NCI-H2081 treated with DMSO at 0.1 percent for 48 hours (cell line): ENCODE measurements around the gene PDE6B.

ENCODE experiments used
- DNase-seq: peaks from one replicate; lab custom pipeline; 2025; lab: John Stamatoyannopoulos, UW

The PDE6B gene

DNA sequence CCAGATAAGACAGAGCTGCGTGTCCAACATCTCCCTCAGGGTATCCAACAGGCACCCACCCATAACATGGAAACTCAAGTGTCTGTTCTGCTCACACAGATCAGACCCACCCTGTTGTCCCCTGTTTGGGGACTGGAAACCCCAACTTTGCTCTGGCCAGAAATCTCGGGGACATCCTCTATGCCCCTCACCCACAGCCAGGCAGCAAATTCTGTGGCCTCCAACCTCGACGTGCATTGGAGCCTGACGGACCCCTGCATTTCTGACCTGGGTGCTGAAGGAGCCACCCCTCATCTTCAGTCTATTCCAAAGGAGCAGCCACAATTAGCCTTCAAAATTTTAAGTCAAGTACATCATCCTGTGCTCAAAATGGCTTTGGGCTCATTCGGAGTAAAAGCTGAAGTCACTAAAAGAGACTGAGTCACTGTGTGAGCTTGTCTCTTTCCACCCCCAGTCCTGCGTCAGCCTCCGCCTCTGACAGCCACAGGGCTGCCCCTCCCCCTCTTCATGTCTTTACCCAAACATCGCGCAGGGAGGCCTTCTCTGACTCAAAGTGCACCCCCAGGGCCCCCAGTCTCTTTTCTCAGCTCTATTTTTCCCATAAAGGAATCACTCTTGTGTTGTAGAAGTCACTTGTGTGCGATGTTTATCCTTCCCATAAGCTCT, 24.4 kb upstream of the PDE6B start:
- DNase-seq: no peak

DNA sequence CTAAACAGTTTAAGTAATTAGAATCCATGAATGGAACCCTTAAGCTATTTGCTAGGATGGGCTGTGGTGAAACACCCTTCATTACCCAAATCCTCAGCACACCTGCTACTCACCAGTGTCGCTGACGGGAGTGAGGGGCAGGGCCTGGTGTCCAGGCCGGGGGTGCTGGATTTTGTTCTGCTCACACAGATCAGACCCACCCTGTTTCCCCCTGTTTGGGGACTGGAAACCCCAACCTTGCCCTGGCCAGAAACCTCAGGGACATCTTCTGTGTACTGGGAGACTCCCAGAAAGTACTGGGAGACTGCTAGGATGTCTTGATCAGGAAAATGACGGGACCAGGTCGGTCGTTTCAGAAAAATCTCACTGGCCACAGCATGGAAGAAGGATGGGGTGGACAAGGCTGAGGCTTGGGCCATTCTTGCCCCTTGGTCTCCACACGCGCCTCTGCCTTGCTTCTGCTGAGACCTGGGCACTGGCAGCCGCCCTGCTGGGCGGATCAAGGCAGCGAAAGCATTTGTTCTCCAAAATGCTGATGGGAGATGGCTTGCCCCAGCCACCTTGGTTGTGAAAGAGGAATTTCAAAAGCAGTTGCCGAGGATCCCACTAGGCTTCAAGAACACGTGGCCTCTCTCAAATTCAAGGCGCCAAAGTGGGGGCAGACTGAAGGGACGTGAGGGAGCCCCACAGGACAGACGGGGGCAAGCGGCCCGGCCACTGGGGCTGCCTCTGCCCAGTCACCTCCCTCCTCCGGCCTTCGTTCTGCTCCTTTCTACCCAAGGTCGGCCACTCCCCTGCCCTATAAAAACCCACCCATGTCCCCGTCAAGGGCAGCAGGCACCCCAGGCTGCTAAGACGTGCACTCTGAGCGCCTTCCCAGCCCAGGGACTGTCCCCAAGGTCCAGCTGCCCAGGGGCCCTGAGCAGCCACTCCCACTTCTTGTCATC, 23.5 kb upstream of the PDE6B start:
- no peak for DNase-seq

DNA sequence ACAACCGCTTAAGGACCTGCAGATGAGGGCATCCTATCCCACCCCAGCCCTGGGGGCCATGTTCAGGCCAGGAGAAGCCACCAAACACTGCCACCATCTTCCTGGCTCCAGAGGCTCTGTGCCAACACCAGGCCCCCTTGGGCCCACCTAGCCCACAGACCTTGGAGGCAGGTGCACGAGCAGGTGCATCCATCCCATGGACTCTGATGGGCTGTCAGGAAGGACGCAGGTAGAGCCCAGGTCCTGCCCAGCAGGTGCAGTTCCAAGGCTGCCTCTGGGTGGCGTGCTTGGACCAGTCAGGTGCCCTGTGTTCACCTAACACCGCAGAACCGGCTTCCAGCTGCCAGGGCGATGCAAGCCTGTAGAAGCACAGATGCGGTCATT, 22.8 kb upstream of the PDE6B start:
- no peak for DNase-seq

DNA sequence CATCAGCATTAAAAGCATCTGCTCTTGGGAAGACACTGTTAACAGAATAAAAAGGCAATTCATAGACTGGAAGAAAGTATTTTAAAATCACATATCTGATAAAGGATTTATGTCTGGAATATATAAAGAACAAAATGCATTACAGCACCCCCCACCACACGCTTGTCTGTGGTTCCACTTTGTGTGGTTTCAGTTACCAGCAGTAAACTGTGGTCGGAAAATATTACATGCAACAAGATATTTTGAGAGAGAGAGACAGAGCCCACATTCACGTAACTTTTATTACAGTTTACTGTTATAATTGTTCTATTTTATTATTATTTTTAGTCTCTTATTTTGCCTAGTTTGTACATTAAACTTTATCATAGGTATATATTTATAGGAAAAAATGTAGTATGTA, 21.2 kb upstream of the PDE6B start:
- DNase-seq: no peak

DNA sequence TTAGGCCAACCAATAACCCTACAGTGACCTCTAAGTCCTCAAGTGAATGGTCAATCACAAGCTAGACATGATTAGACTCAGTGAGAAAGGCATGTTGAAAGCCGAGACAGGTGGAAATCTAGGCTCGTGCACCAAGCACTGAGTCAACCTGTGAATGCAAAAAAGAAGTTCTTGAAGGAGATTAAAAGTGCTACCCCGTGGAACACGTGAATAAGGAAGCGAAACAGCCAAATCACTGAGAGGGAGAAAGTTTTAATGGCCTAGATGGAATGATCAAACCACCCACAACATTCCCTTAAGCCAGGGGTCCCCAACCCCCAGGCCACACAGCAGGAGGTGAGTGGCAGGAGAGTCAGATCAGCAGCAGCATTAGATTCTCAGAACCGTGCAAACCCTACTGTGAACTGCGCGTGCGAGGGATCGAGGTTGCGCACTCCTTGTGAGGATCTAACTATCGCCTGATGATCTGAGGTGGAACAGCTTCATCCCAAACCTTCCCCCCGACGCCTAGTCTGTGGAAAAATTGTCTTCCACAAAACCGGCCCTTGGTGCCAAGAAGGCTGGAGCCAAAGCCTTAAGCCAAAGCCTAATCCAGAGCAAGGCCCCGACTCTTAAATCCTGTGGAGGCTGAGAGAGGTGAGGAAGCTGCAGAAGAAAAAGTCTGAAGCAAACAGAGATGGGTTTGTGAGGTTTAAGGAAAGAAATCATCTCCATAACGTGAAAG, 19.5 kb upstream of the PDE6B start:
- DNase-seq: no peak

DNA sequence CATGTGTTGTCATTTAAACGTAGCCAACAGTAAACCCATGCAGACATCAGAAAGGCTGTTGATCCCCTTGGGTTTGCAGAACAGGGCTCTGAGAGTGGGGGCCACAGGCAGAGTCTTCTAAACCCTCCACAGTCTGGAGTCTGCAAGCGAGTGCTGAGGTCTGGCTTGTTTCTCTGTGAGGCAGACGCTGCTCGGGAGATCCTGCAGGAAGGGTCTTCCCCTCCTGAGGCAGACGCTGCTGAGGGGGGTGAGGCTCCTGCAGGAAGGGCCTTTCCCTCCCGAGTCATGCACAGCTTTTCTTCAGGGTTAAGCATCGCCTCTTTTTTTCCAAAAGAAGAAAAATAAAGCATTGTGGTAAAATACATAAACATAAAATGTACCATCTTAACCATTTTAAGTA, 17.1 kb upstream of the PDE6B start:
- DNase-seq: no peak

DNA sequence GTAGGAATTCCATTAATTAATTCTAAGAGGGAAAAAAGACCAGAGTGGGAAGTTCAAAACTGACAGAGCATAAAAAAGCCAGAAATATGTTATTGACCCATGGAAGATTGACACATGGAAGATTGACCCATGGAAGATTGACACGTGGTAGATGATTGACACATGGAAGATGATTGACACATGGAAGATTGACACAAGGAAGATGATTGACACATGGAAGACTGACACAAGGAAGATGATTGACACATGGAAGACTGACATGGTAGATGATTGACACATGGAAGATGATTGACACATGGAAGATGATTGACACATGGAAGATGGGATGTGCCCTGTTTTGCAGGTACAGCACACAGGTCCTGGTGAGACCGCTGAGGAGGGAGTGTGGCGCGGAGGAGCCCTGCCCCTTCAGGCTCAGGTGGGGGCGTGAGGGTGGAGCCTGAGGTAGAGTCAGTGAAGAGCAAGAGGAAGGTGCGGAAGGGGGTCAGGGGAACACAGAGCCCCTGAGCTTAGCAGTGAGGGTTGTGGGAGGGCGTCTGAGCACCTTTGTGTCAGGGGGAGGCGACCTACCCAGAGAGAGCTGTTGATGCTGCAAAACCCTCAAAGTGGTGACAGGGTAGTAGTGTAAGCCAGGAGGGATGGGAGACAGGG, 15.8 kb upstream of the PDE6B start:
- DNase-seq: no peak

DNA sequence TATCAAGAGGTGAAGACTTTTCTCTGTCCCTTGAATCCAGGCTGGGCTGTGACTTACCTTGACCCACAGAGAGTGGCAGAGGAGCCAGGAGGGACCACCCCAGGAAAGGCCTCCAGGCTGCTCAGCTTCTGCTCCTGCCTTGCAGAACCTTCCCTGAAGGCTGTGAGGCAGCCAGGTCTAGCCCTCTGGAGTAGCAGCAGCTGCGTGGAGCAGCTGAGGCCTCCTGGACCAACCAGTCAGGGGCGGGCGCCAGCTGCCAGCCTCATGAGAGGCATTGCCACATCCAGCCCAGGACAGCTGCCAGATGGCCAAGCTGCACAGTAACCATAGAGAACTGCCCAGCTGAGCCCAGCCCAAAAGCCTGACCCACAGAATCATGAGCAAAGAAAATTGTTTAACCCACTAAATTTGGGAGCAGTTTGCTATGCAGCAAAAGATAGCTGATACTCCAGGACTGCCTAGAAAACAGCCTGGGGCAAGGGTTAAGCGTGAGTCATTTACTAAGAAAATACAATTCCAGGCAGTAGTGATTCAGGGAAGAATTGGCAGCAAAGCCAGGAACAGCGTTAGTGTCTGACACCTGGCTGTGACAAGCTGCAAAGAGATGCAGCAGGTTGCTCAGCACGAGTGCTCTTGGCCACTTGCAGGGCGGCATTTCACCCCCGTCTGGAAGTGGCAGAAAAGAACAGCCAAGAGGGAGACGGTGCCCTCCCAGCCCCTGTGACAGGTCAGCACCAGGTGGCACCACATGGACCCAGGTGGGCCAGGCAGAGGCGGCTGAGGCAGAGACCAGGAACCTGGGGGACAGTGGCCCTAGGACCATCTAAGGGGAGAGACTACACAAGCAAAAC, 14.7 kb upstream of the PDE6B start:
- DNase-seq: no peak

DNA sequence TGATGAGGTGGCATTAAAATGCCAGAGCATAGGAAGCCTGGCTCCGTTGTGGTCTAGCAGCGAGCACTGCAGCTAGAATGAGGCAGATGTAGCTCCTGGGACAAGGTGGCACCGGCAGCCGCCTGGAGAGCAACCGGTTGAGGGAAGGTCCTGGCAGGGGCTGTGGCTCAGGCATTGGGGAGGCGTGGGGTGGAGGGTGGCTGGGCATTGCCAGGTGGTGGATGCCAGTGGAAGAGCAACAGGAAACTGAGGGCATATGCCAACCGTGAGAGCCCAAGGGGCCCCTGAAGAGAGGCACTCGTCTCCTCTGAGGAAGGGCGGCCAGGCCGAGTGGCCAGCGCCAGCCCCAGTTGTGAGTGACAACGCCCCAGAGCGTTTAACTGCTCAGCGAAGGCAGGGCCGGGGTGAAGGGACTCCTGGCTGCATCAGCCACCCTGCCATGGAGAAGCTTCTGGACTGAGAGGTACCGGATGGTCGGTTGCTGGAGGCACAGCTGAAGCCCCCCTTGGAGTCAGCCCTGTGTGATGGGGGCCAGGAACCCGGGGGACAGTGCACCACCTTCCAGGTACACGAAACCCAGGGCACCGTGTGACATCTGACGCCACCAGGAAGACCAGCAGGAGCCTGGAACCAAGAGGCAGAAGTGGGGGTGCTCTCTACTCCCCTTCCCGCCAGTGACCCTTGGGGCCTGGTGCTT, 13.2 kb upstream of the PDE6B start:
- no peak for DNase-seq

DNA sequence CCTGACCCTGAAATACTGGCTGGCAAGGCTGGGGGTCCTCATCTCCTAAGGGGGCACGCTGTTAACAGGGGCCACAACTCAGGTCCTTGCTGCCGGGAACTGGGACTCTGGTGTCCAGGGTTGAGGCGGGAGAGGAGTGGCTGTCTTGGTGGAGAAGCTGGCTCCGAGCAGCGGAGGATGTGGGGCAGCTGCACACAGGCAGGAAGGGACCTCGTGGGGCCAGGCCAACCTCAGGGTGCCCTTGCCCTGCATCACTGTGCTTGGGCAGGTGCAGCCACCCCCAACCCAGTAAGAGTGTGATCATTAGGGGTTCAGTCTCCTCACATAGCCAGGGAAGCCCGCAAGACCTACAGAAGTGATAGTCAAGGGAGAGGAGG, 12.6 kb upstream of the PDE6B start:
- no peak for DNase-seq

DNA sequence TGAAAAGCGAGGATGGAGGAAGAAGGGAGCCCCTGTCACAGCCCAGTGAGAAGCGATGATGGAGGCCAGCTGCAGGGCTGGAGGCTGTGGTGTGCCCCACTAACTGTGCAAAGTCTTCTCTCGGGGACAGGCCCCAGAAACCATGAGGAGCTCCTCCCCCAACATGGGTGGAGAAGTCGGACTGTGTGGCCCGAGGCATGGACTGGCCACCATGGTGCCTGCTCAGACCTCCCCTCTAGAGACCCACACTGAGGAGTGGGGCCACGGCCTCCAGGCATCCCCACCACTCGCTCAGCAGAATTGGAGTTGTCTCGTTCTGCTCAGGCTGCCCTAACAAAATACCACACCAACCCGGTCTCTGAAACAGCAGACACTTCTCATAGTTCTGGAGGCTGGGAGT, 12.2 kb upstream of the PDE6B start:
- no peak for DNase-seq

DNA sequence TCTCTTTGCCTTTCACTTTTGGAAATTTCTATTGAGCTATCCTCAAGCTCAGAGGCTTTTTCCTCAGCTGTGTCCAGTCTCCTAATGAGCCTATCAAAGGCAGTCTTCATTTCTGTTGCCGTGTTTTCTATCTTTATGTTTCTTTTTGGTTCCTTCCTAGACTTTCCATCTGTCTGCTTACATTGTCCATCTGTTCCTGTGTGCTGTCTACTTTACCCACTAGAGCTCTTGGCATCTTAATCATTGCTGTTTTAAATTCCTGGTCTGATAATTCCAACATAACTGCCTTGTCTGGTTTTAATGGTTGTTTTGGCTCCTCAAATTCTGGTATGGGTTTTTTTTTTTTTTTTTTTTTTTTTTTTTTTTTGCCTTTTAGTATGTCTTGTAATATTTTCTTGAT, 9.3 kb upstream of the PDE6B start:
- no peak for DNase-seq

DNA sequence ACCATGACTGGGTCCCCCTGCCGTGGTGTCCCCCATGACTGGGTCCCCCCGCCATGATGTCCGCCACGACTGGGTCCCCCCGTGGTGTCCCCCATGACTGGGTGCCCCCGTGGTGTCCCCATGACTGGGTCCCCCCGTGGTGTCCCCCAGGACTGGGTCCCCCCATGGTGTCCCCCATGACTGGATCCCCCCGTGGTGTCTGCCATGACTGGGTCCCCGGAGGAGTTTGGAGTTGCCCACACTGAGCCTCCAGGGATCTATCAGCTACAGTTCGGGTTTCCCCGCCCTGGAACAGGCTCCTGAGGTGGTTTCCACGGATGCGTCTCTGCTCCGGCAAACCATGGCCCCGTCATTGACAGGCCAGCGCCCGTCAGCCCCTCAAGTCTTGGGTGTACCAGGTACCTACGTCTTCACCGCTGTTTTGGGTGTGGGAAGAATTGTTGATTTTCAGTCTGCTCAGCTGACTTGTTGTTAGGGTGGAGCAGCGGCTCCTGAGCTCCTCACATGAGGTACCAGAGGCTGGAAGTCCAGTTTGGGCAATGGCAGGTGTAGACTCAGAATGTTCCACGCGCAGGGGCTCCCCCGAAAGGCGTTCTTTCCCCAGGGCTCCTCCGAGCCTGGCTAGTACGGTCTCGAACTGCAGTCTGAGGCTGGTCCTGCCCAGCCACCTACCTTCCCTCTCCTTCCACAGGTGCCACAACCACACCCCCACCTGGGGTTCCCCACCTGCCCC, 8.3 kb upstream of the PDE6B start:
- no peak for DNase-seq

DNA sequence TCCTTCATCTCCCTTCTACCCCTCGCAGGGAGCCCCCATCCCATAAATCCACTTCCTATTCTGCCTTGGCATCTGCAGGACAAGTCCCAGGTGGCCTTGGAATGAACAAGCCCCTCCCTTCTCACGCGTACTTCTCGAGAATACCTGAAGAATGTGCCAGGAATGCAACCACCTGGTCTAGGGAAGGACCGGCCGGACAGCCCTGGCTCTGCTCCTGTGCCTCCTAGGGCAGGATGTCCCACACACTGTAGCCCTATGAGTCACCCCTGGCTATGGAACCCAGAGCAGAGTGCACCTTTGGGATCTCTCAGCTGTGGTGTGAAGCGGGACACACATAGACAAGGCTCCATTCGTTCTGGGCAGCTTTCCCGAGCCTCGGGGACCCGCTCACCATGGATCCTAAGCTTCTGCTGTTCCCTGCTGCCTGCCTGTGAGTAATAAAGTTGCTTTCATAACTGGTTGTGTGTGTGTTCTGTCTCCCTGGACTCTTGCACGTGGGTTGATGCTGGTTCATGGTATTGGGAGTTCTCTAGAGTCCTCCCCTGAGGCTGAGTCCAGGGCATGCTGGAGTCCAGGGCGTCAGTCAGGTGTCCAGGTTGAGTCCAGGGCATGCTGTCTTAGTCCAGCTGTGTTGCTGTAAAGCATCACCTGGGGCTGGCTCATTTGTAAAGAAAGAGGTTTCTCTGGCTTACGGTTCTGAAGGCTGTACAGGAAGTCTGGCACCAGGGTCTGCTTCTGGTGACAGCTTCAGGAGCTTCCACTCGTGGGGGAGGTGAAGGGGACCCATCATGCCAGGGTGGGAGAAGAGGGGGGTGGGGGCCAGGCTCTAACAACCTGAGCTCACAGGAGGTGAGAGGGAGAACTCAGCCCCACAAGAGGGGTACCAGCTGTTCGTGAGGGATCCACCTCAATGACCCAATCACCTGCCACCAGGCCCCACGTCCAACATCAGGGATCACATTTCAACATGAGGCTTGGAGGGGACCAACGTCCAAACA, 7.4 kb upstream of the PDE6B start:
- DNase-seq: no peak

DNA sequence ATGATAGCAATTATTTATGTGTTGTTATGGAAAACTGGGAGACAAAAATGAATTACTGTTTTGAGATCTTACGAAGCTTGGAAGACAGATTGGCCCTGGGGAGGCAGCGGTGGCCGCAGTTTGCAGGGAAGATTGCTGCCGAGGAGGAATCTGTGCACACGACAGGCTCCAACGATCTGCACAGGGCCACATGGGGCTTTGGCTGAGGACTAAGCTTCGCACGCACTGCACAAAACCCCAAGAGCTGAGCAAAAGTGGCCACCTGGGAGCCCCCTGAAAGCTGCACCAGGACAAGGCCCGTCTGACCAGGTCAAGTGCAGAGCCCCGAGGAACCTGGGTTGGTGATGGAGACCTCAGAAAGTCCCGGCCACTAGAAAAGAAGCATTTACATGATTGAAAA, 5.2 kb upstream of the PDE6B start:
- no peak for DNase-seq

DNA sequence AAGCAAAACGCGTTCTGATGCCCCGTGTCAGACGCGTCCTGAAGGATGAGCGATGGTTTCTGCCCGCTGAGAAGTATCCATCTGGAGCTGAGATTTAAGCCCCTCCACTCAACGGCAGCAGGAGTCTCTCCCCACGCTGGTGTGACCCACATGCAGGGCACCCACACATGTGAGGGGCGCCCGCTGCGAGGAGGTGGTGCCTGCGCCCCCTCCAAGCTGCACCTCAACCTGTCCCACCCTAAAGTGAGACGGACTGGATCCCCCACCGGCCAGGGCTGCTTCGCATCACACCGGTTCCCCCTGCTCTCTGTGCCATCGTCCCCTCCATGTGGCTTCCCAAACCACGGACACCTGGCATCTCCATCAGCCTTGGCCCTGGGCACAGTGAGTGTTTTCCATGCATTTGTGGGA, 4.5 kb upstream of the PDE6B start:
- no peak for DNase-seq

DNA sequence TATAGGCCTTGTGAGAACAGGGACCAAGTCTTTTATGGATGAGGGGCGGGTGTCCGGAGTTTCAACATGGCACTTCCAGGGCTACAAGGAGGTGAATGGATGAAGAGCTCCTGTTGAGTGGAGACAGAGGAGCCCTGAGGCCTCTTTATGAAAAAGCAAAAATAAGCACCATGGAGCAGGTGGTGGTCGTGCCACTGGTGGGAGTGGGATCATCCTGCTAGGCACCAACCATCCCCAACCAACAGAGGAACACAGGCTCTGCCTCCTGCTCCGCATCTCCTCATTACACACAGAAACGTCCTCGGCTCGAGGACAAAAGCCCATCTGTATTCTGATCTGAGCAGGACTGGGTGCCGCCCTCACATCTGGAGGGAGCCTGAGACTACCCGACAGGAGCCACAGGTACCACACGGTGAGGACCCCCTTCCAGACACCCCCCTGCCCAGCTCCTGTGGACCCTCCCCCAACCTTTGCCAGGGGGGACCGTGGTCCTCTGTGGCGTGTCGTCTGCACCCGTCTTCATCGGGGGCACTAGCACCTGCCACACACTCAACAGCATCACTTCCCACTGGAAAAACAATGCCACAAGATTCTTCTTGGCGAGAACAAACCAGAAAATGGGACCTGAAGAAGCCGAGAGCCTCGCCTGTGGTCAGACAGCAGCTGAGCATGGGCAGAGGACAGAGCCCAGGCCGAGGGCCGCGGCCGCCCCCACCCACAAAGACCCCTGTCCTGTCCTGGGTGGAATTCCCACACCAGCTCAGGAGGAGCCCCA, 3.9 kb upstream of the PDE6B start:
- no peak for DNase-seq
